ENCODE results near the gene PLXNB1.

GRCh38 chr3:48398701-48399386 is 31.0 kb downstream of the PLXNB1 start:
- TF ChIP-seq, protein P1, sequence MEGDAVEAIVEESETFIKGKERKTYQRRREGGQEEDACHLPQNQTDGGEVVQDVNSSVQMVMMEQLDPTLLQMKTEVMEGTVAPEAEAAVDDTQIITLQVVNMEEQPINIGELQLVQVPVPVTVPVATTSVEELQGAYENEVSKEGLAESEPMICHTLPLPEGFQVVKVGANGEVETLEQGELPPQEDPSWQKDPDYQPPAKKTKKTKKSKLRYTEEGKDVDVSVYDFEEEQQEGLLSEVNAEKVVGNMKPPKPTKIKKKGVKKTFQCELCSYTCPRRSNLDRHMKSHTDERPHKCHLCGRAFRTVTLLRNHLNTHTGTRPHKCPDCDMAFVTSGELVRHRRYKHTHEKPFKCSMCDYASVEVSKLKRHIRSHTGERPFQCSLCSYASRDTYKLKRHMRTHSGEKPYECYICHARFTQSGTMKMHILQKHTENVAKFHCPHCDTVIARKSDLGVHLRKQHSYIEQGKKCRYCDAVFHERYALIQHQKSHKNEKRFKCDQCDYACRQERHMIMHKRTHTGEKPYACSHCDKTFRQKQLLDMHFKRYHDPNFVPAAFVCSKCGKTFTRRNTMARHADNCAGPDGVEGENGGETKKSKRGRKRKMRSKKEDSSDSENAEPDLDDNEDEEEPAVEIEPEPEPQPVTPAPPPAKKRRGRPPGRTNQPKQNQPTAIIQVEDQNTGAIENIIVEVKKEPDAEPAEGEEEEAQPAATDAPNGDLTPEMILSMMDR (IDR thresholded peaks at IDR 0.05; ENCODE audit: borderline replicate concordance, extremely low read depth, low read length, poor library complexity, severe bottlenecking), result no peak
- no peak for TF ChIP-seq EZH2 (IDR thresholded peaks at IDR 0.05; ENCODE audit: borderline replicate concordance, low read depth, low read length, severe bottlenecking)
